ENCODE measurements around the gene RBM44.

RBM44 gene

GRCh38 chr2:237876061-237876526, 77.5 kb downstream of the RBM44 start:
- TF ChIP-seq GLIS1 (tag by site-specific recombination; IDR thresholded peaks at IDR 0.05) (peak; percentile 44; the same call in 1 of the 2 replicates), GLIS2 (tag by site-specific recombination; IDR thresholded peaks at IDR 0.05) (0 out of 2 replicates have a peak, but pooled peaks have one; percentile 16), ZBTB11 (tag by site-specific recombination; conservative IDR thresholded peaks at IDR 0.05; ENCODE audit: low read depth) (no peak)
- Histone ChIP-seq H3K9me3 (ENCODE audit: control insufficient read depth, insufficient read depth, low read depth, low read length) (no peaks in the 10 kb centered on the region), H3K4me1 (ENCODE audit: control insufficient read depth, insufficient read depth, low read length) (no peaks in the 10 kb centered on the region), H3K27ac (ENCODE audit: extremely low read depth, low read depth, low read length) (no peak overlapping the region), H3K36me3 (ENCODE audit: control insufficient read depth in 2 of 2, insufficient read depth in 1 of 2, low read length in 2 of 2) (no peaks in the 10 kb centered on the region), H3K4me3 (ENCODE audit: low read depth, low read length) (no peak overlapping the region)
- POLR2A ChIA-PET, result no interaction called here
- CTCF ChIA-PET, result interaction anchor here (0.6 kb wide), 2 partner anchors 278 to 725 kb away, joined by 3 to 4 read pairs; no protein-coding TSS in a partner anchor

GRCh38 chr2:237876532-237876931, 78.0 kb downstream of the RBM44 start:
- Histone ChIP-seq H3K4me1 (ENCODE audit: control insufficient read depth, insufficient read depth, low read length) (no peaks in the 10 kb centered on the region), H3K27ac (ENCODE audit: extremely low read depth, low read depth, low read length) (no peak overlapping the region), H3K36me3 (ENCODE audit: control insufficient read depth in 2 of 2, insufficient read depth in 1 of 2, low read length in 2 of 2) (no peaks in the 10 kb centered on the region), H3K9me3 (ENCODE audit: control insufficient read depth, insufficient read depth, low read depth, low read length) (no peaks in the 10 kb centered on the region), H3K4me3 (ENCODE audit: low read depth, low read length) (no peak overlapping the region)
- CTCF ChIA-PET, result interaction anchor here (0.6 kb wide), 2 partner anchors 277 to 726 kb away, joined by 3 to 4 read pairs; no protein-coding TSS in a partner anchor
- POLR2A ChIA-PET, result no interaction called here
- TF ChIP-seq SP7 (tag by site-specific recombination; IDR thresholded peaks at IDR 0.05) (no peak), SALL2 (tag by site-specific recombination; IDR thresholded peaks at IDR 0.05; ENCODE audit: borderline replicate concordance) (no peak), ZNF169 (tag by site-specific recombination; IDR thresholded peaks at IDR 0.05) (no peak), ELK4 (IDR thresholded peaks at IDR 0.05; ENCODE audit: borderline replicate concordance, low read depth, low read length) (no peak), ZNF280C (tag by site-specific recombination; IDR thresholded peaks at IDR 0.05) (no peak), ZNF664 (tag by site-specific recombination; IDR thresholded peaks at IDR 0.05) (no peak), ZNF792 (tag by site-specific recombination; IDR thresholded peaks at IDR 0.05) (no peak), ZNF843 (tag by site-specific recombination; IDR thresholded peaks at IDR 0.05) (no peak), ZNF670 (tag by site-specific recombination; IDR thresholded peaks at IDR 0.05; ENCODE audit: low read depth) (no peak), INSM2 (tag by site-specific recombination; IDR thresholded peaks at IDR 0.05) (no peak), BCL11B (tag by site-specific recombination; IDR thresholded peaks at IDR 0.05; ENCODE audit: low read depth) (no peak), ZNF747 (tag by site-specific recombination; IDR thresholded peaks at IDR 0.05) (no peak), ZNF146 (tag by site-specific recombination; IDR thresholded peaks at IDR 0.05) (no peak), ZBTB26 (tag by site-specific recombination; optimal IDR thresholded peaks at IDR 0.05) (no peak), ZNF544 (tag by site-specific recombination; IDR thresholded peaks at IDR 0.05) (no peak), ZNF16 (tag by site-specific recombination; IDR thresholded peaks at IDR 0.05; ENCODE audit: low read depth) (no peak), ZNF660 (tag by site-specific recombination; IDR thresholded peaks at IDR 0.05) (no peak)

Measured in HEK293 (cell line).